Uterus (tissue), 2 donors: ENCODE data around the gene CASK.

Experiments
- CTCF ChIP-seq, 4 experiments: fragments of 200-600 bp in 2 of 4; fragments of 450-650 bp in 2 of 4; sonication (generic) in 2 of 4; IDR thresholded peaks; one replicate each; pipeline ENCODE4 v1.5.1; 2016 to 2019; ENCODE audit warnings: antibody characterized with exemption in 4 of 4, mild to moderate bottlenecking in 2 of 4, moderate library complexity in 1 of 4
- POLR2A ChIP-seq, 2 donors: fragments of 450-650 bp; IDR thresholded peaks; one replicate each; pipeline ENCODE4 v1.6.1; 2016; ENCODE audit warnings: antibody characterized with exemption in 2 of 2, mild to moderate bottlenecking in 1 of 2, moderate library complexity in 1 of 2

- TF ChIP-seq CTCF (IDR thresholded peaks at IDR 0.05) (no peak), POLR2A (IDR thresholded peaks at IDR 0.05) (no peak)
These were observed 777 bp upstream of the CASK start for GRCh38 chrX:41923978-41924683.
